NT2/D1 (cell line): ENCODE results near the gene PGBD5.

ENCODE experiments used
- SUZ12 ChIP-seq: IDR thresholded peaks from 2 replicates; pipeline ENCODE4 v1.6.1; 2011; ENCODE audit not compliant: insufficient read length, insufficient read depth; ENCODE audit errors: extremely low read depth
- ZNF274 ChIP-seq: IDR thresholded peaks from 2 replicates; pipeline ENCODE4 v1.6.1; 2011; ENCODE audit warnings: mild to moderate bottlenecking, low read depth, low read length

DNA sequence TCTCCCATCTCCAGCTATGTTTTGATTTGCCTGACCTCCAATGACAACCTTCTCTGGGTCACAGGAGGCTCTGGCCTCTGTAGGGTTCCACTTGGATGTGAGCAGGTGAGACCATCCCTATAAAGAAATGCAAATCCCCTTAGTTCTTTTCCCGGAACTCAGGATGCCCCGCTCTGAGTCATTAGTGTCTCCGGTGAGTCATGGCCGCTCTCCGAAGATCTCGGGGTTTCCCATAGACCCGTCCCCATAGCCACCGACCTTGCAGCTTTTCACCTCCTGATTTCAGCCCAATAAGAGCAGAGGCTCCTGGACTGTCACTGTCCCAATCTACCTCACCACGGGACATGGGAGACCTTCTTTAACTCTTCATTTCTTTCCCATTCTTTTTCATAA lies 98.2 kb downstream of the PGBD5 start:
- TF ChIP-seq ZNF274 (no peak), SUZ12 (no peak)
